IPS-NIHi7 (cell line): ENCODE data around the gene RNU5B-1.

Source experiments
- DNase-seq: peaks from one replicate; pipeline ENCODE4 v3.0.0; 2012; ENCODE audit warnings: mixed read lengths; ENCODE audit errors: extremely low spot score

RNU5B-1 gene

GRCh38 chr15:65304381-65305149 lies at the start of gene RNU5B-1:
Gene RNU5B-1, plus strand, starts transcription at chr15:65304677.
- peak; percentile 67 for DNase-seq

DNA sequence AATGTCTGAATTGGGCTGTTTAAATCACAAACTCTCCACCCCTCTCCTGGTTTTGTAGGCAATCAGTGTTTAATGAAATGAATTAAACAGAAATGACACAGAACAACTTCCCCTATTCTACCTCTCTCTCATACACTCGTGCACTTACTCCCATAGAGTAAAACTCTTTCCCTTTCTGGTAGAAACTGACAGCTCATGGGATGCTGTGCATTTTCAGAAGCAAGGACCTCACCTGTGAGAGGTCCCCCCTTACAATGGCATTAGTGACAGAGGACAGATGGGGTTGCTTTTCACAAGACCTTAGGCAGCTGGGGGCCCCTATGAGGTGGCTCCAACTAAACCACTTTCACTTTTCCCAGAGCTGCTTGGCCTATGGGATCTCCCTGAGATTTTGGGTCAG lies 49.7 kb upstream of the RNU5B-1 start:
- no peak for DNase-seq

DNA sequence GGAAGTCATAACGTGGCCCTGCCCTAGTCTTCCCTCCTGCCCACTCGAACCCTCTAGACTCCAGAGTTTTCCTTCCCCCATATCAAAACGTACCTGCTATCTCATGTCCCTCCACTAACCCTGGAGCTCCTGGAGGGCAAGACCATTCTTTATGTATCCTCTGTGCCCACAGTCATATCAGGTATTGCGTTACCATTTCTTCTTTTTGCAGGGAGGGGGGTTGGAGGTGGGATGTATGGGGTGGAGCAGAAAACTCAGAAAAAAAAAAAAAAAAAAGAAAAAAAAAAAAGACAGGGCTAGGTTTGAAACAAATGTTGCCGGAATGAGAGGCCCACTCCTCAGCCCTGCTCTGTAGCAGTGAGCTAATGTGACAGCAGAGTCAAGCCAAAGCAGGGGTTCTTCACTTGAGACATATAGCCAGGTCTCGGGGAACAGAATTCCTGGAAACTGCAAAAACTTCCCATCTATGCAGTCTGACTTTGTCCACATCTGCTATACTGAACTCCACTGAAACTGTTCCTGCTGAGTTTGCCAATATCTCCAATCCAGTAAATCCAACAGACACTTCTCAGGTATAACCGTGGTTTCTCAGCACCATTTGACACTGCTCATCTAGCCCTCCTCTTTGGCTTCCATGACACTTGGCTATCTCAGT lies 48.9 kb upstream of the RNU5B-1 start:
- DNase-seq: no peak

DNA sequence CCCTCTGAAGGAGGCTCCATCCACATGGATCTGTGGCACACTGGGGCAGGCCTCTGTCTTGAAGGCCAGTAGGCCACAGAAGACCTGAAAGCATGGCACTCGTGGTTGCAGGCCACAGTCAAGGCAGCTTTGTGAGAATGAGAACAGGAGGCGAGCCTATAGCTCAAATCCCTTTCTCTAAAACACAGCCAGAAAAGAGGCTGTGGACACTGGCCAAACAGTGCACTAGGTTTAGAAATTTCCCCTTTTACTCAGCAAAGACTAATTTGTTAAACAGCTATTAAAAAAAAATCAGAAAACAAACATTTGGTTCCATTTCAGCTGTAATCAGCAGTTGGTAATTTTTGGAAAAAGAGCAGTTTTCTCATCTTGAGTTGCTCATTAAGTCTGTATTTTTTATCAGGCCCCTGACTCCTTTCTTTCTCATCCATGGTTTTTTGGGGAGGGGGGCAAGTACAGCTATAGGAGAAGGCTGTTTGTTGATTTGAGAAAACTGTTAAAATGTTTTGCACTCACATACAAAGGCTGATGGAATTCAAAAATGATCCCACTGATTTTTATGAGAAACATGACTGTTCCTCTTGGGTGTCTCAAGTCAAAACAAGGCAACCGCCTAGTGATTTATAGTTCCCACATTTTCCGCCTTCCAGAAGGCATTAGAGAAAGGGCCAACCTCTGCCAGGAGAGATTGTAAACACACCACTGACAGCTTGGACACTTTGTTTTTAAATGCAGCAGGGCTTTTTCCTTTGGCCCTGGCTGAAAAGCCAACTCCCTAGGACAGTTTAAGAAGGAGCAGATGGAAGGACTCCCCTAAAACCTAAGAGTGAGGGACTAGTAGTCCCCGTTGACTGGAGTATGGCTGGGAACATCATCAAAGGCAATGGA lies 45.9 kb upstream of the RNU5B-1 start:
- no peak for DNase-seq

DNA sequence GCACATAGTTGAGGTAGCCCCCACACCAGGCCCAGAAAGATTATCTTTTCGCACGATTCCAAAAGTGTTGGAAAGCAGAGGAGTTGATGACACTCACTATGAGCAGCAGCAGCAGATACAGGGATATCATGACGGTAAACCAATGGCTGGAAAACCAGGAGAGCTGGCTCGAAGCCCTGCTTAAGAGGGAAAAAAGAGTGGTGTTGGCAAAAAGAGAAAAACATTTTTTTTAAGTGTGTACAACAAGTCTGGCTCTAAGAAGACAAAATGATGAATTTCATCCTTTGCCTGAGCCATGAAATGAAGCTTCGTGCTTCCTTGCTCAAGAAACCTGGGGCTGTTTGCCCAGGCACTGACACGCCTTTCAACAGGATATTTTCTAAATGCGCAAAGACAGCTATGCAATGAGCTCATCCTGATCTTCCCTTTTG lies 45.1 kb upstream of the RNU5B-1 start:
- no peak for DNase-seq

DNA sequence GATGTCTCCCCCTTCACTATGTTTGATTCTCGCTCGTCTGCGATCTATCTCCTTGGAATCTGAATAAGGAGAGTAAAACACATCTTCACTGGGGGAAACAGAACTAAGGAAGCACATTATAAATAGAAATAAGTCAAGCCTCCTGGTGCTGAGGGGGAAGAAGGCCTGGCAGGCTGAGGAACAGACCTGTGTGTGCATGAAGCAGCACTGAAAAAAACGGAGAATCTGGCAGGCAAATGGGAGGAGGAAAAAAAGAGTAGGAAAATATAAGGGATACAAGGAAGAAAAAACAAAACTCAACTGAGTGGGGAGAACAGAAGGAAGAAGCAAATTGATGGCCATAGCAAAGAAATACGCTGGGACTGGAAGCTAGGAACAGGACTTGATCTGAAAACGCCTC lies 43.5 kb upstream of the RNU5B-1 start:
- no peak for DNase-seq

GRCh38 chr15:65263313-65263712 lies 41.2 kb upstream of the RNU5B-1 start:
- no peak for DNase-seq

- no peak for DNase-seq
Observed at GRCh38 chr15:65264863-65265430, 39.5 kb upstream of the RNU5B-1 start.

- DNase-seq: no peak
Observed at GRCh38 chr15:65266469-65266868, 38.0 kb upstream of the RNU5B-1 start.

GRCh38 chr15:65268411-65268810 lies 36.1 kb upstream of the RNU5B-1 start:
- DNase-seq: no peak

DNA sequence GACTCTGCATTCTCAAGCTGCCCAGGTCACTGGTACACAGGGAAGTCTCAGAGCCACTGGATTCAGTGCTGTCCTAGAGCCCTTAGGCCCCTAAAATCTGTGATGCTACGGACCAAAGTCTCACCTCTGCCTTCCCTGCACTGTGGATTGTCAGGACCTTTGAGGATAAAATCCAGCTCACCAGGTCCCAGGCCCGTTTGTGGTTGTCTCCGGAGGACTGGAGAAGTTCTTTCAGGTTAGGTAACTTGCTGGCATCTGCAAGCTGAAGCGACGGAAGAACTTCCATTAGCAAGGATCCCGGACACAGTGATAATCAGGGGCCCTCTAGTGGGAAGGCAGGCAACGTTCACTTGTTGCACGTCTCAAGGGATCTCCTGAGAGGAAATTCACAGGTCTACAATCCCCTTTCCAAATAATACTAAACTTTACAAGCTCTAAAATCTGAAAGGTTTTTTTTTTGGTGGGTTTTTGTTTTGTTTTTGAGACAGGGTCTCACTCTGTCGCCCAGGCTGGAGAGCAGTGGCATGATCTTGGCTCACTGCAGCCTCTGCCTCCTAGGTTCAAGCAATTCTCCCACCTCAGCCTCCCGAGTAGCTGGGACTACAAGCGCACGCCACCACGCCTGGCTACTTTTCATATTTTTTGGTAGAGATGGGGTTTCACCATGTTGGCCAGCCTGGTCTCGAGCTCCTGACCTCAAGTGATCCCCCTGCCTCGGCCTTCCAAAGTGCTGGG lies 33.5 kb upstream of the RNU5B-1 start:
- DNase-seq: peak; percentile 81

GRCh38 chr15:65275104-65275727 lies 29.3 kb upstream of the RNU5B-1 start:
- DNase-seq: no peak

DNA sequence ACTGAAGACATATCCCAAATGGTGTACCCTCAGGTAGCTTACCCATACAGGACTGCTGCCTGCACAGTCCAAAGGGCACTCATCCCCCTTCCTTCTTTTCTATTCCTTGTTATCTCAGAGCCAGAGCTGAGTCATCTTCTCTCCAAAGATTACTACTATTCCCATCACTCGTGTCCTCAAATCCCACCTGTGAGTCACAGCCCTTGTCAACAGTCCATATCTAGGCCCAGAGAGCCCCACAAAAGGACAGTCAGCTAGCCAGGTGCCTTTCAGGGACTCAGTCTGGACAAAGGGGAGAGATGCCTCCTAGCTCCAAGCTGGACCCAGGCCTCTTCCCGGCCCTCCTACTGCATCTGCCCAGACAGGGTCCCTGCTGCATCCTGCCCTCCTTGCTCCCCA lies 28.8 kb upstream of the RNU5B-1 start:
- DNase-seq: no peak

- DNase-seq: no peak
Observed at GRCh38 chr15:65277015-65277414, 27.5 kb upstream of the RNU5B-1 start.

- DNase-seq: no peak
Observed at GRCh38 chr15:65278480-65278879, 26.0 kb upstream of the RNU5B-1 start.

DNA sequence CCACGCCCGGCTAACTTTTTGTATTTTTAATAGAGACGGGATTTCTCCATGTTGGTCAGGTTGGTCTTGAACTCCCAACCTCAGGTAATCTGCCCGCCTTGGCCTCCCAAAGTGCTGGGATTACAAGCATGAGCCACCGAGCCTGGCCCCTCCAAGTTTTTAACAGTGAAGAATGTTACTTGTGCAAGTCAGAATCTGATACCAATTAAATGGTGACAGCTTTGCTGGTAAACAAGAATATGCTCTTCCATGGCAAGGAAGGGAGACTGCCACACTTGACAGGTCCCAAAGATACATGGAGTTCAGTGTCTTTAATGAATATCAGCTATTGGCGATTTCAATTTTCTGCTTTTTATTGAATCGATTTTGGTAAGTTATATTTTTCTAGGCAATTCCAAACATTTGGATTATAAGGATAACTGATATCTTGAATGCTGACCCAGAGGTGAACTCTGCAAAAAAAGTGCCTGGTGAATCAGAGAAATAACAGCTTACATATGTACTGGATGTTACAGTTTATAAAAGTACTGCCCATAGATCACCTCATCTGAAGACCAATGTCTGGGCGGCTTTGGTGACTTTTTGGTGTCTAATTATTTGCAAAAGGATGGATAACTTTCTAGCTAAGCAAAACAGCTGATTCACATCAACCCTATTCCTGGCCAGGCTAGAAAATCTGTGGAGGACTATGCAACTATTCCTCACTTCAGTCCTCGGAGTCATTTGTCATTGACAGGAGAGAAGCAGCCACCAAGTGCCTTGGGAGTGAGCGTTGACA lies 19.0 kb upstream of the RNU5B-1 start:
- no peak for DNase-seq

GRCh38 chr15:65286069-65286703 lies 18.3 kb upstream of the RNU5B-1 start:
- peak; percentile 62 for DNase-seq

DNA sequence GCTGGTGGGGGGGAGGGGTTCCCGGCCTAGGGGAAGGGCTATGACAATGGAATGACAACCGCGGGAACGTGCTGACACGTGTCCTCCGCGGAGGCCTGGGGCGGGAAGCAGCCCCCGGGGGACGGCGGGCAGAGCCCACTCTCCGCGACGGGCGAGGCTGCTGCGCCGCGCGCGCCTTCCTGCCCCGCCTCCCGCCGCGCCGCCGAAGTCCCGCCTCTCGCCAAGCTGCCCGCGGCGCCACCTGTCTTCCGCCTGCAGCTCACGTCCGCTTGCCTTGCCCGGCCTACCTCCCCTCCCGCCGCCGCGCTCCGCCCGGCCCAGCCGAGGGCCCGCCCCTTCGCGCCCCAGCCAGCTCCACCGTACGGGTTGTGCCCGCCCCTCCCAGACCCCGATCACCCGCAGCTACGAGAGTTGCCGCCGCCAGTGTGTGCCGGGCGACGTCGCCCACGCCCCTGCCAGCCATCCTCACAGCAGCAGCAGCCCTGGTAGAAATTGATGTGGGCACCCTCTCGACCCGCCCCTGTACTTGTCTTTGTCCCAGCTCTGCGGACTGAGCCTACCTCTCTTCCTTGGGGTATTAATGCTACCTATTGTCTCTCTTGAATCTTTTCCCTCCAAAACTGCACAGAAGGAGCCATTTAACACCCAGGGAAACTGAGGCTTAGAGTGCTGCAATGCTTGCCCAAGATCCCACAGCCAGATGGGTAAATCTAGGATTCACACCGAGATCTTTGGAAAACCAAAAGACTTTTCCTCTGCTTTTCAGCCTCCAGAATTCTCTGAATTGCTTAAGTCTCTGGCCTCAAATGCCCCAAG lies 17.6 kb upstream of the RNU5B-1 start, which contains the start of gene PARP16:
TSS of gene PARP16 (minus strand) at position 180 of the 816 bp plus-strand sequence. CDS start 457 bp downstream, outside the sequence.
- DNase-seq: peak; percentile 93

DNA sequence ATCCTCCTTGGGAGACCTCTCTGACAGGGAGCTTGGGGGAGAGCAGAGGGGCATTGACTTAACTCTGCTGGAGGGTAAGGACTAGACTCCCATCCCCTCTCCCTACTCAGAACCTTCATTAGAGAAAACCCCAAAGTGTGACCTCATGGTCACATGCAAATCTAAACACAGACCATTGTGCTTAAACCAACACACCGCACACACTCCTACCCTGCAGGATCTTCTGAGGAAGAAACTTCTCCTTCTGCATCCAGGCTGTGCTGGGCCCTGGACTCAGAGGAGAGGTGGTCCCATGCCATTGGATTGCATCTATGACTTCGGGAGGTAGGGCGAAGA lies 17.0 kb upstream of the RNU5B-1 start:
- DNase-seq: no peak
